ENCODE data around the gene TMEM53. TPM values are rescaled to one million over a fixed set of nuclear protein-coding genes. Genes with fewer than 3 reads are reported as not detected.

TMEM53 gene
- total and polyA plus RNA-seq, 11 donors, result 8.5 to 20.0 (median 12.5) TPM

DNA sequence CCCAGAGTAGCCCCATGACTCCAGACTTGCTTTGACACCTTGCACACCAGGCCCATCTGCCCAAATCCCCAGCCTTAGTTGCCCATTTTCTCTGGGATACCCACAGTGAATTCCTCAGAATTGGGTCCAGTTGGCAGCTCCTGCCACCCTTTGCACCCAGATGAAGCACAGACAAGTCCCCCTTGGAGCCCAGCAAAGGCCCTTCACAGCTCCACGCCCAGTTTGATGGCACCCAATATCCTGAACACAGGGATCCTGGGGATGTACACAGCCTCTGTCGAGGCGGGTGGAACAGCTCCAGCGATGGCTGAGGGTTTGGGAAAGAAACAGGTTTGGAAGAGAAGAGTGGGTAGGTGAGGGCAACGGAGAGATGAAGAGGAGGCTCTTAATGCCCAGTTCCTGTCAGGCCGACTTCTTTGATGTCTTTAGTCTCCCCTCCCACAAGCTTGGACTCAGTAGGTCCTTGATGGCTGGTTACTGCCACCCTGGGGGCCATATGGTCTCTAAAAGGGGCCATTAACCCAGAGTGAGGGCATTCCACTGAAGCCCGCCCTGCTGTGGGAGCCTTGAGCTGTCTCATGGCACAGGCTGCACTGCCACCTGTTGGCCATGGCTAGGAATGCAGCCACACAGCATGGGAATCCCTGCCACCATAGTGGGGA is 21.7 kb downstream of the TMEM53 start:
- DNase-seq, result peak; percentile 64 to 83 (median 73)
- intact Hi-C loops (cut with DNase I), result loop anchor here (1.0 to 10.0 kb wide), 9 partner anchors 42 to 438 kb away; partner anchors contain the start of gene DMAP1 (in 5 of the 10)
- peak; percentile 55 to 81 (median 78) for ATAC-seq
- Histone ChIP-seq H3K27me3 (no peaks in the 10 kb centered on the region), H3K9me3 (no peaks in the 10 kb centered on the region), H3K36me3 (peaks cover 0 to 66% (median 46%) of the 10 kb centered on the region in 9 donors), H3K27ac (no peak overlapping the region), H3K4me1 (peaks cover 0 to 11% (median 0%) of the 10 kb centered on the region in 12 donors), H3K4me3 (no peak overlapping the region)
- WGBS, 4 donors, result 58 to 64% (median 62%) methylated on average over 6 to 7 of the region's 7 CpGs
- TF ChIP-seq POLR2A (IDR thresholded peaks at IDR 0.05) (no peak), CTCF (IDR thresholded peaks at IDR 0.05) (peak; percentile 87 to 96 (median 91))

DNA sequence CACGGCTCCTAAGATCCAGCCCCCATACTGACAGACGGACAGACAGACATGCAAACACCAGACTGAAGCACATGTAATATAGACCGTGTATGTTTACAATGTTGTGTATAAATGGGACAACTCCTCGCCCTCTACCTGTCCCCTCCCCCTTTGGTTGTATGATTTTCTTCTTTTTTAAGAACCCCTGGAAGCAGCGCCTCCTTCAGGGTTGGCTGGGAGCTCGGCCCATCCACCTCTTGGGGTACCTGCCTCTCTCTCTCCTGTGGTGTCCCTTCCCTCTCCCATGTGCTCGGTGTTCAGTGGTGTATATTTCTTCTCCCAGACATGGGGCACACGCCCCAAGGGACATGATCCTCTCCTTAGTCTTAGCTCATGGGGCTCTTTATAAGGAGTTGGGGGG is 23.2 kb downstream of the TMEM53 start:
- H3K9me3 ChIP-seq, result no peaks in the 10 kb centered on the region
- TF ChIP-seq CTCF (IDR thresholded peaks at IDR 0.05), result no peak
- no peak for TF ChIP-seq POLR2A (IDR thresholded peaks at IDR 0.05)
- no peak overlapping the region for H3K4me3 ChIP-seq
- peaks cover 0 to 76% (median 58%) of the 10 kb centered on the region in 9 donors for H3K36me3 ChIP-seq
- peaks cover 0 to 11% (median 0%) of the 10 kb centered on the region in 12 donors for H3K4me1 ChIP-seq
- WGBS, 4 donors, result 79 to 91% (median 89%) methylated on average over 8 of the region's 8 CpGs
- DNase-seq (no peak), ATAC-seq (no peak)
- no peaks in the 10 kb centered on the region for H3K27me3 ChIP-seq
- intact Hi-C loops (cut with DNase I), result loop anchor here (2.0 to 10.0 kb wide), 7 partner anchors 40 to 436 kb away; partner anchors contain the start of gene DMAP1 (in 5 of the 10)
- H3K27ac ChIP-seq, result peak overlapping the region in 2 of 12 donors; percentile 48 to 54

DNA sequence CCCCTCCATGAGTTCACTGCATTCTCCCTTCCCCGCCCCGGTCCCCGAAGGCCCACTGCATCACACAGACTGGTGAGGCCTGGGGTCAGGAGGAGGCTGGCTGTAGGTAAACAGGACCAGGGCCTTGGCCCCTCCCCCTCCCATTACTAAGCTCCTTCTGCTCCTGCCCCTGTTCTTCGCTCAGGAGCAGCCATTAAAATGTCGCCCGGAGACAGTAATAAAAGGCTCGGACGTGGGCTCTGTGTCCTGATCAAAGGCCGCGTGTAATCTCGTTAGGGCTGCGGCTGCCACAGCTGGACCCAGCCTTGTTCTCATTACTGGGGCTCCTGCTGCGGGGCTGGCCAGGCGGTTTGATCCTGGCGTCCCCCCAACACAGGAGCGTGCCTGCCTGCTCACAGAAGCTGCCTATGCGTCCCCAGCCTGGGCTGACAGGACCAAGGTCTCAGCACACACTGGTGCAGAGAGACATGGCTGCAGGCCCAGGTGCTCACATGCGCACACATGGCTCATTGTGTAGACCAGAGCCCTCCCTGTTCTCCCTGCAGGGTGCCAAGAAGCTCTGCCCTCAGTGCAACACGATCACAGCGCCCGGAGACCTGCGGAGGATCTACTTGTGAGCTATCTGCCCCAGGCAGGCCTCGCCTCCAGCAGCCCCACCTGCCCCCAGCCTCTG is 24.0 kb downstream of the TMEM53 start:
- H3K27me3 ChIP-seq, result no peaks in the 10 kb centered on the region
- peak overlapping the region in 9 of 12 donors; percentile 13 to 56 (median 48) for H3K27ac ChIP-seq
- TF ChIP-seq POLR2A (IDR thresholded peaks at IDR 0.05) (no peak), CTCF (IDR thresholded peaks at IDR 0.05) (no peak)
- intact Hi-C loops (cut with DNase I), result loop anchor here (2.0 to 10.0 kb wide), 7 partner anchors 39 to 435 kb away; partner anchors contain the start of gene DMAP1 (in 5 of the 10)
- 73 to 76% (median 74%) methylated on average over 20 to 23 of the region's 23 CpGs for WGBS, 4 donors
- H3K4me1 ChIP-seq, result peaks cover 0 to 13% (median 1%) of the 10 kb centered on the region in 12 donors
- H3K9me3 ChIP-seq, result no peaks in the 10 kb centered on the region
- ATAC-seq, result peak; percentile 63 to 89 (median 80)
- DNase-seq, result peak in 4 of 5 donors; percentile 46 to 85 (median 52)
- no peak overlapping the region for H3K4me3 ChIP-seq
- H3K36me3 ChIP-seq, result peaks cover 0 to 82% (median 66%) of the 10 kb centered on the region in 9 donors

GRCh38 chr1:44649788-44650158 is 24.5 kb downstream of the TMEM53 start:
- Histone ChIP-seq H3K9me3 (no peaks in the 10 kb centered on the region), H3K4me1 (peaks cover 0 to 18% (median 2%) of the 10 kb centered on the region in 12 donors), H3K4me3 (no peak overlapping the region), H3K36me3 (peaks cover 0 to 84% (median 70%) of the 10 kb centered on the region in 9 donors), H3K27ac (peak overlapping the region in 4 of 12 donors; percentile 16 to 56 (median 51)), H3K27me3 (no peaks in the 10 kb centered on the region)
- intact Hi-C loops (cut with DNase I), result loop anchor here (2.0 to 10.0 kb wide), 7 partner anchors 39 to 435 kb away; partner anchors contain the start of gene DMAP1 (in 5 of the 10)
- TF ChIP-seq CTCF (IDR thresholded peaks at IDR 0.05) (no peak), POLR2A (IDR thresholded peaks at IDR 0.05) (no peak)
- ATAC-seq (no peak), DNase-seq (no peak)
- 90 to 93% (median 92%) methylated on average over 12 to 13 of the region's 13 CpGs for WGBS, 4 donors

All from heart left ventricle (tissue), 16 donors.